NCI-H2107 treated with DMSO at 0.1 percent for 48 hours (cell line): Measurements from ENCODE around the gene SETBP1.

Source experiments
- DNase-seq: peaks from one replicate; lab custom pipeline; 2025; ENCODE audit not compliant: unreplicated experiment; lab: John Stamatoyannopoulos, UW

The SETBP1 gene

DNA sequence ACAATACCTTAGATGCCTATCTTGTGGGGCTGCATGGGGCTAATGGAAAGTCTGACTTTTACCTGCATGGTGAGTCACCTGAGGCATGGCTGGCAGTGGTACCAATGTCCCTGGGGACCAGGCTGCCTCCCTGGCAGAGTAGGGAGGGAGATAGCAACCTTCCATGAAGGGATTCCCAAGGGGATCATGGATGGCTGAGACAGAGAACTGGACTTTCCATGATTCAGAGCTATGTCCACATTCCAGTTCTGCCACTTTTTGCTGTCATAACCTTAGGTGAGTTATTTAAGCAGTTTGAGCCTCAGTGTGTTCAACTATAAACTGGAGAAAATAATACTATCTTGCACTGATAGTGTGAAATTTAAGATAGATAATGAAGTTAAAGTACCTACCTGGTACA, 178.6 kb downstream of the SETBP1 start:
- no peak for DNase-seq

DNA sequence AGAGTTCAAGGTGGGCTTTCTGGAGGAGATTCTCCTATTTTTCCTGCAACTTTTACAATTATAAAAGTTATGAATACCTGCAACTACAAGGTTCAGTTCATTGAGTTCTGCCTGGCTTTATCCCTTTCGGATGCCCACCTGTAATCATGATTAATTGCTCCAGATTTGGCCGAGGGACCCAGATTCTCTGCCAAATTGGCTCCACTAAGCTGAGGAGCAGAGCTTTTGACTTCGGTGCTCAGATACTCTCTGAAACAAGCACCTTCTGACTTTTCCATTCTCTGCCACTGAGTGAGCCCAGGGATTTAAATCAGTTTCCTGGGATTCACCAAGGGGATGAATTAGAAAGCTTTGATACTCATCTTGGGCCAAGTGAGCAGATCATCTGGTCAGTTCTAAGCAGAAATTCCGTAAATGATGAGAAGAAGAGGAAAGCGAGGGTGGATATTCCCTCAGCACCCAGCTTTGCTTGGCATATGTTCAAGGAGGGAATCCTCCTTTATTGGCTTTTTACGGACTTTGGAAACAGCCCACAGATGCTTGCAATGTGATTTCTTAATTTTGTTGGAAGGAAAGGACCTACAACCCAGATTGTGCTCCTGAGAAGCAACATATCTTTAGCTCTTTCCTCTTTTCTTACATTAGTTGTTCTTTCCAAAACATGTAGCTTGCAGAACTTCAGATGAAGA, 179.2 kb downstream of the SETBP1 start:
- no peak for DNase-seq

DNA sequence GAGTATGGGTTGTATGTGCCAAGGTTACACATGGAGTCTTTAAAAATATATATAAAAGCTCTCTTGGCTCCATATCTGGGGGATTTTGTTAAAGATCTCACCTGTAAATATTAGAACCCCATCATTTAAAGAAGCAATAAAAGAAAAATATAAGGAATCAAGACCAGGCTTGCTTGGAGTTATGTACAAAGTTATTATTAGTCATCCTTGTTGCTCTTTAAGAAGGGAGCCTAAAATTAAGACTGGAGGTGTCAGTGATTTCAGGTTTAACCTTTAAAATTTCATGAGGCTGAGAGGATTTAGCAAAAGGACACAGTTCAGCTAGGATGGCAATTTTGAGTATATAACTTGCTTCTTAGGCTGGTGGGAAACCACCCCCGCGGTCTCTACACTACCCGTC, 181.4 kb downstream of the SETBP1 start:
- no peak for DNase-seq

DNA sequence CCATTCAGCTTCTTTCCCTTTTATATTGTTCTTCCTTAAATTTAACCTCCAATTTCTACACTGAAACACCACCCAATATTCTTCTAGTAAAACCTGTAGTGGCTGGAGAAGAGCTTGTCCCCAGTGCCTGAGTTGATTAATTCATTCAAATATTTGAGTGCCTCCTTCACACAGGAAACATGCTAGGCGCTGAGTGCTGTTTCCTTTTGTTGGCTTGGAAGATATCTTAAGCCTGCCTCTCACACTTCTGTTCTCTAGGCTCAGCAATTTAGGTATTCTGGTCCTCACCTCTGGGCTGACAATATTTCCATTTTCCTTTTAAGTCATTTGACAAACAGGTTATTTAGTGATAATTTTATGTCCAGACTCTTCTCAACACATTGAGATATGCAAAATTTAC, 185.4 kb downstream of the SETBP1 start:
- DNase-seq = no peak

DNA sequence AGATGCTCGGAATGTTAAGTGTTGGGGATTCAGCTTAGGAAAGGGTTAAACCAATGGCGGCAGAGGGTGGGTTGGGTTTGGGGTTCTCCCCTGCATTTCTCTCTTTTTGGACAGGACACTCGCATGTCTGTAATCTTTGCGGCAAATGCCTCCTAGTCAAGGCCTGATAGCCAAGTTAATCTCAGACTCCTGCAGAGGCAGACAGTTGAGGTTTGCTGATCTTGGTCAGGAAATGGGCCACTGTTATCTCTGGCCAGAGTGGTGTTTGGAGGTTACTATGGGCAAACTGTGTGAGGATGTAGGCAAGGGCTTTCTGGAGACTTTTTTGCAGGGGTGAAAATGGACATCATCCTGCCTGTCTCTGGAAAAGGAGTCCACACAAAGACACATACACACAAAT, 188.8 kb downstream of the SETBP1 start:
- DNase-seq = no peak

DNA sequence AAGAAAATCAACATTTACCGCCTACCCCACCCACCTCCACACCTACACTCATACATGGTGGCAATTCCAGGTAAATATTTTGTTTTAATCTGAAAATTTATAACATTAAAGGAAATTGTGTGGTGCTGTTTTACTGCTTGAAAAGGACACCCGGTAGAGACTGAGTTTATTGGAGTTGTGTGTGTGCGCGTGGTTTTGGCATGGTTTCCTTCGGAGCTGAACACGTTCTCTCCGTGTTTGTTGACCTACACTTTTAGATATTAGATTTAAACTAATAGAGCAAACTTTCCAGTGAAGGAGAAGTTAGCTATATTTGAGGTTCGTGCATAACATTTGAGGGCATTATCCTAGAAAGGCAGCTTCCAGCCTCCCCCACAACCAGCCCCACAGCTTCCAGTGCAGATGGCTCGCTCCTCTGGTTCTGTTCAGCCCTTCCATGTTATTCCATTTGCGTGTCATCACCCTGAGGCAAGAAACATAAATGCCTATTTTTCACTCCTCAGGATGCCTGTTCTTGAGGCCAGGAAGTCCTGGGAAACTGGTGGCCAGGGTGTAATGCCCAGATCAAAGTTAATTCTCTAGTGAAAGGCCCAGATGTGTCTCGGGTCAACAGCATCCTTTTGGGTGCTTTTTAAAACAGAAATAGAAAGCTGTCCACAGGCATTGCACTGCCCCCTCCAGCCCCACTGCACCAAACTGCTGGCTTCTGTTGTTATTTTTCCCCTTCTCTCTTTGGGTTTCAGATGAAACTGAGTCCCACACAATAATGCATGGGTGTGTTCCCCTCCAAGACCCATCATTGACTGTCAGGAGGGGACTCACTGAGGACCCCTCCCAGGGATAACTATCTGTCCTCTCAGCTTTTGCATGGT, 190.2 kb downstream of the SETBP1 start:
- DNase-seq = no peak

DNA sequence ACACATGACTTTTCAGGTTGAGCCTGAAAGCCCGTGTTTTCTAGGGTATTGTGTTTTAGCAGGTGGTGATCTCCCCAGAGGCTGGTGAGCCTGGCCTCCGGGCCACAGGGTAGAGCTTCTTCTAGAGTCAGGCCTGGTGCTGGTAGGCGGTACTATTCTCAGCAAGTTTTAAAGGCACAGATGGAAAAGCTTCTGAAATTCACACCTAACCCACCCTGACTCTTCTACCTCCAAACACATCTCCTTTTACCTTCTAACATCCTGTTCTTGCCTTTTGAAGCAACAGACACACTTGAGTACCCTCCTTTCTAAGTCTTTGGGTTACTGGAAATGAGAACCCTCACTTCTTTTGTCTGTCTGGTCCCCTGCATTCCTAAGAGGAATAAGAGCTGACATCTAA, 191.1 kb downstream of the SETBP1 start:
- no peak for DNase-seq

DNA sequence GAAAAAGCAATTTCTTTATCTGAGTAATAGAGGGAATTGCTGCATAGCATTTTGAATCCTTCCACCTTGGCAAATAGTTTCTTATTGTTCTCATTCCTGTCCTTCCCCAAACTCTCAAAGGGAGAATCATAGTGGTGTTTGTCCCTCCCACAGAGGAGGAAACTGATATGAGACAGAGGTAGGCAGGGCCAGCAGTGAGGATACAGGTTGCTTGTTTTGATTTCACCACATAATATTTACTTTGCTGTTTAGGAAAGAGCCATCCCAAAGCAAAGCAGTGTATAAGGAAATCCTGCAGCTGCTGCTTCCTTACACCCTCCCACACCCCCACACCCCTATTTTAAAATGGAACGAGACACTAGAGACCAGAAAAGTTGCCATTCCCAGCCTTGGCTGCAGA, 195.3 kb downstream of the SETBP1 start:
- DNase-seq = peak; percentile 9

DNA sequence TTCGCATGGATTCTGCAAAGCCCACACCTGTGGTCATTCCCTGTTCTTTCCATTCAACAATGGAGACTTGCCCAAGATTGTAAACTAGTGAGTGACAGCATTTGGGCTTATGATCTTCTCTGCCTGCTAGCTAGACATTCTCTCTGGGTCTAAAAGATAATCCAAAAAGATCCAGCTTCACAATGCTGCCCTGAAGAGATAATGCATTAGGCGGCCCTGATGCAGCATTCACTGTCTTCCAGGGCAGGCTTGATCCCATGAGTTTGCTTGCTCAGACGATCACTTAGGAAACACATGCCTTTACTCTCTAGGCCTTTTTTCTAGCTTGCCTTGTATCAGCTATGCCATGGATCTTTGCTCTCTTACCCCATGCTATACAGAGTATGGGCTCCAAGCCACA, 196.1 kb downstream of the SETBP1 start:
- DNase-seq = no peak

DNA sequence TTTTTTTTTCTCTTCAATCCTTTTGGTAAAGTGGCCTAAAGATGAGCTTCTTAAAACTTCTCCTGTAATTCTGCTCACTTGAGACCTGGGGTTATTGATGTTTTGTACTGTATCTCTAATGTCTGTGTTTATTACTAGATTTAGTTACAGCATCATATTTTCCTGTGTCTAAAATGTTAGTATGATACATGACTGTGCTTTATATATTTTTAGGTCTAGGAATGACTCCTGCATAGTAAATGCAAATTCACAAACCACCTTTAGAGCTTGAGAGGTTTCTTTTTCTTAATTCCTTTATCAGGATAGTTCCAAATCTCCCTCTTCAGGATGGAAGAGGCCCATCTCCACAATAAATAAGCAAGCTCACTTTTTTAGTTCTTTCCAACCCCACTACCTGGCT, 197.6 kb downstream of the SETBP1 start:
- no peak for DNase-seq

DNA sequence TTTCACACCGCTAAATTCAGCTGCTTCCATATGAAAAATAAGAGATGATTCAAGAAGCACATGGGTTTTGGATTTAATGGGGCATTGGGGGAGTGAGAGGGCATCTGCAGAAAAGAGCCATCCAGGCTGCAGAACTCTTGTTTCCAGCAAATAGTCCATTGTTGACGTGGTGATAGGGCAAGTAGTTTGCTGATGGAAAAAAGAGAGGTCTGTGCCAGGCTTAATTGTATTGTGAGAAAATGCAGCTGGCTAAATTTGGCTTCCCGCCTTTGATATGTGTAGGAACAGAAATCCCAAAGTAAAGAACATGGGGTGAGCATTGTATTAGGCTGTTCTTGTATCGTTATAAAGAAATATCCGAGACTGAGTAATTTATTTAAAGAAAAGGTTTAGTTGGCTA, 199.5 kb downstream of the SETBP1 start:
- no peak for DNase-seq

DNA sequence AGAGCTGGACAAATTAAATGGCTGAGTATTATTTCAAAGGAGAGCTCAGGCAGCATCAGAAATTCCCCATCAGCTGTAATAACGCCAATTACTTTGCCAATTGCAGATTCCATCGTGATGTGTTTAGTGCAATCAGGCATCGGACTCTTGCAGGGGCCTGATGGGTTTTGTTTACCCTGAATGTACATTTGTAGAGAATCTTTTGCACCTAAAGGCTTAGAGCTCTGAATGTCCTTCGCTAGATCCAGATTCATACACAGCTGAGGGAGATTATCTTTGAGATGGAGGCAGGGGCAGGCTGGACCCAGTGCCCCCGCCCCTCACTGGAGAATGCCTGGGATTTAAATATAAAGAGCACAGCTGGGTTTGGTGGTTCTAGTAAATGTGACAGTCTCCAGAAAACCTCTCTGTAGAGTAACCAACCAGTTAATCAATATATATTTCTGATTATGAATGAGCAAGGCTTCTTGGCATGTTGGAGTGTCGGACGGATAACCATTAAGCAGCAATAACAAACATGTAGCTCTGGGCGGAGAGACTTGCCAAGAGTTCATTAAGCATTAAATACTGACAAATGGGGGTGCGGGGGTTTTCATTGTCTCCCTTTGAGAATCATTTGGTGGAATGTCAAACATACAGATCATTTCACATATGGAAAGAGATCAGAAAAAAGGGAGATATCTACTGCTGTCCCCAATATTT, 200.9 kb downstream of the SETBP1 start:
- no peak for DNase-seq

DNA sequence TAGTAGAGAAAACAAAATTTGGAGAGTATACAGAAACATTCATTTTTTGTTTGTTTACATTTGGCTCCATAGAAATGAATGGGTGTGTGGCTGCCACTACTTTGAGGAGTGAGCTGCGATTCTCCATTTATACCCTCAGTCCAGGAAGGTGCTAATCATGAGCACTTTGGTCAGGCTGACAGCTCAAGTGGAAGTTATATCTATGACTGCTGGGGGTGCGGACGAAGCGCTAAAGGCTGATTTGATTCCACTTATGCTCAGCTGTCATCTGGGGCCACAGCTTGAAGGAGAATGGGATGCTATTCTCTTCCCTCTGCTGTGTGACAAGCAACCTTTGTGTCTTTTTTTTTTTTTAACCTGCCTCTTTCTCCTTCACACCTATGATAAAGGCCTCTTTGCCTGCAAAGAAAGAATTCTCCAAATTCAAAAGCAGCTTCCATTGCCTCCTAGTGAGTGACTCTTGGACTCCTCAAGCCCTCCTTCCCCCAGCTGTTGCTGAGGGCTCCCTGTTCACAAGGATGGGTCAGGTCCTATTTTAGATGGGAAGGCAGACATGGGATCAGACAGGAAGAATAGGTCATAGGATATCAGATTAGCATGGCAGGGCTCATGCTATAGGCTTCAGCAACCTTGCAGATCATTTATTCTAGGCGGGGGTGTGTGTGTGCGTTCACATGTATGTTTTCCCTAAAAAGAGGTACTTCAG, 201.6 kb downstream of the SETBP1 start:
- DNase-seq = no peak

DNA sequence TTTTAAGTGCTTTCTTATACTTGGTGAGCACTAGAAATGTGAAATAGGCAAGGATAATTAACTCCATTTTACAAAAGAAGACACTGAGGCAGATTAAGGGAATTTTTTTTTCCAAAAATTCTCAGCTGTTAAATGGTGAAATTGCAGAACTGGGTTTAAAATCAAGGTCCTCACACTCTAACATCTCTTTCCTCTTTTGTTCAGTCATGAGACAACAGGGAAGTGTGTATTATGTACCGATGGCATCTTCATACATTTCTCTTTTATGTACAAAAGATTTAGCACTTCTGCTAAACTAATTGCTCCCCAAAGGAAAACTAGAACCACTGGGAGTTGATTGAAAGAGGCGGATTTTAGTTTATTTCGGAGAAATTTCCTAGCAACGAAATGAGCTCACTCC, 203.0 kb downstream of the SETBP1 start:
- no peak for DNase-seq

DNA sequence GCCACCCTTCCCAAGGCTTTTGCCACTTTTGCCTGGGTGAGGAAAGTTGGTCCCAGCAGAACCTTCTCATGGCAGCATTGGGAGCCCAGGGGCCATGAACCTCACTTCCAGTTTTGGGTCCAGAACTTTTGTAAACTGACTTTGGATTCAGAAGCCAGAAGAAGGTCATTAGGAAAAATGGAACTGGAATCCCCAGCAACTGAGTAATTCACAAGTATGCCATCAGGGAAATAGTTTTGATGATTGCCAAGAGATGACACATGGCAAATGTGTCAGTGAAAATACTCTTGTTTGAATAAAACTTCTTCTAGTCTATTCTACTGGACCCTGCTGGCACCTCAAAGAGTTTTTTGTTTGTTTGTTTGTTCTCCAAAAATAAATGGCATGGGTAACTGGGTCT, 203.7 kb downstream of the SETBP1 start:
- DNase-seq = no peak

DNA sequence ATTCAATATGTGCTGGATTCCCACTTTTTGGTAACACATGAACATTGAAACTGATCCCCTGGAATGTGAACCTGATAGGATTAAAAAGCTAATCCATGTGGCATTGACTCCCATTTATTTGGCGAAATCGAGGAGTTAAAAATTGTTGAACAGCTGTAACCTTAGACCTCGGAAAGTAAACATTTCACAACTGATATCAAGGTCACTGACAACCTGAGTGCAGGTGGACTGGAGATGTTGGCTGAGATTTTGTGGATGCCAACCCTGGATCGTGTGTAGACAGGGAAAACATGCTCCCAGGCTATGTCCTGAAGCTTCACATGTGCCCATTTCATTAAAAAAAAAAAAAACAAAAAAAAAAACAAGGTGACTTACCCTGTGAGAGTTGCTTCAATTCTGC, 204.8 kb downstream of the SETBP1 start:
- DNase-seq = no peak

DNA sequence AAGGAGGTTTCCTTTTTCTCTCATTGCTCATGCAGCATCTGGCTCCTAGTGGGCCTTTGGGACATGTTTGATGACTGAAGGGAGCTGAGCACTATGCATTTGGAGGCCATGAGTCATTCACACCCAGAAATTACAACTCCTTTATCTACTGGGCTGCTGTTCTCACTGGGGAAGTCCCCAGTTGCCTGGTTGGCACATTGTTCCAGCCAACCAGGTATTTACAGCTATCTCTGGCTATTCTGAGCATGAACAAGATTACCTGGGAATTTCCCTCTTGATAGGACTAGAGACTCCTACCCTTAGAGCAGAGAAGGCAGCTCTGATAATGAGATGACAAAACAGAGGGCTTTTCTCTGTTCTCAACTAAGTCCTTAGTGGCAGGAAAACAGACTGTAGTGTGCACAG, 206.5 kb downstream of the SETBP1 start:
- DNase-seq = no peak

DNA sequence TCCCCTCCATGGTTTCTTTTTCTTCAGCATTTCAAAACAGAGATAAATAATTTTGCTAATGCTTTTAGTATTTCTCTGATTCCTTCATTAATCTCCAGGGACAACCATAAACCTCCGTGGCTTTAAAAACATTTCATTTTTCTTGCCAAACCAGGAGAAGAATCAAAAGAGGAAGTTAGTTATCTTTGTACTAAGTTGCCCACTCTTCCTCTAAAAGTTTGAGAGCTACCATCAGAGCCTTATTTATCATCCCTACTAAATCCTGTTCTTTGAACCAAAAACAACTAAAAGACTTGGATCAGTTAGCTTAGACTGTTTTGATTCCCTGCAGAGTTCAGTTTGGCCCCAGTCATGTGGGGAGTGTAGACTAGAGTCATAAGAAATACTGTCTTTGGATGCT, 208.4 kb downstream of the SETBP1 start:
- no peak for DNase-seq

DNA sequence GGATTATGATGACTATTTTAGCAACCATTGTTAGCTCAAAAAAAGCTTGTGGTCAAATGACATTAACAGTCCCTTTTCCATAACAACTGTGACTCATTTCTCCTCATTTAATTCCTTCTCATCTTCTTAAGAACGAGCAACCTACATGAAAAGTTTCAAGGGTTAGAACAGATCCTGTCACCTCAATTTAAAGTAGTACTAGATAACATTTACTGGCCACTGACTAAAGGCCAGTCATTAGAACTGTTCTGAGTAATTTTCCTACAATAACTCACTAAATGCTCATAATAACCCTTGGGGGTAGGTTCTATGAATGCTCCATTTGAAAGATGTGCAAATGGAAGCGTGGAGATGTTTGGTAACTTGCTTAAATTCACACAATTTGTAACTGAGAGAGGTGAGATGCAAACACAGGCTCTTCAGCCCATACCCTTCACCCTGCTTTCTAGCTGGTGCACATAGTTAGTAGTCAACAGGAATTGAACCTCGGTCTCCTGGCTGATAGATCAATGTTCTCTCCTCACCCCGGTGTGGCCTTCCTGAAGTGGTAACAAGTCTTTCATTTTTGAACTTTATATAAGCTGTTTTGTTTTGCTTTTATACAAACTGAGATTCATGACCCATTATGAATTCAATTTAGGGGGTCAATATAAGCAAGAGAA, 212.5 kb downstream of the SETBP1 start:
- no peak for DNase-seq

DNA sequence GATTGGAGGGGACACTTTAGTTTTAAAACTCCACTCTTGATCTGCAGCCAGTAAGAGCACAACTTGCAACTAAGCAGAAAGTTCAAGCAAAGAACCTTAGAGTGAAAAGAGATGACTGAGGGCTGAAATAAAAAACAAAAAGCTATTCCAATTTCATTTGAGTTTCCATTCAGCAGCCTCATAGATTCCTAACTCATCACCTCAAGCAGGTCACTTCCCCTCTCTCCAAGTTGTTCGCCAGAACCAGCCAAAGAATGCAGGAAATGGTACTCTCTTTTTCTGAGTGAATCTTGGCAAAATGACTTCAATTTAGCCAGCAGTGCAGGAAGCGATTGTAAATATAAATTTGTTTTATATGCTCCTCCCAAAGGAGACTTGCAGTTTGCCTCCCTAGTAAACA, 213.3 kb downstream of the SETBP1 start:
- DNase-seq = no peak
